Measurements from ENCODE around the gene STK10. TPM values are rescaled to one million over a fixed set of nuclear protein-coding genes. Genes with fewer than 3 reads are reported as not detected.

STK10 gene
- total RNA-seq, 1 experiment from 2014 or later: 22.9 TPM

DNA sequence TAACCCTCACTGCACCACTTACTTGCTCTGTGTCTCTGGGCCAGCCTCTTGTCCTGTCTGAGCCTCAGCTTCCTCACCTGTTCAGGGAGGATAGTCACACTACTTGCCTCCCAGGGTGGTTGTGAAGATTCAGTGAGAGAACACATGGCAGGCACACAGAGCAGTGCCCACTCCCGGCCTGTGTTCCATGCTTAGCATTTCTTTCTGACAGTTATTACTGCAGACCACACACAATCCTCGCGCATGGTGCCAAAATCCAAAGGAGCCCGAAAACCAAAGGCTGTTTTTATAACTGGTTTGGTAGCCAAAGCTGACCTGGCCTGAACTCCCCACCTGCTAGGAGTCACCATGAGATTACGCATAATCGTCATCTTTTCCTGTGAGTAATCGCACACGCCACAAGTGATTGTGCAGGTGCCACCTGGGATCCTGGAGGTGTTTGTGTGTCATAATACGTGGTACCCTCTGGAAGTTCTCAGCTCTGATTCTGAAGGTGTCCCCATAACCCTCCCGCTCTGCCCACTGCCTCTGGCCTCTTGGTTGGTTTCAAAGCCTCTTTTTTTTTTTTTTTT, 97.0 kb downstream of the STK10 start:
- Histone ChIP-seq H2AFZ (ENCODE audit: low read depth, low read length, poor library complexity, severe bottlenecking) (no peak overlapping the region), H3K79me2 (ENCODE audit: insufficient read depth, low read length) (no peaks in the 10 kb centered on the region), H4K20me1 (ENCODE audit: insufficient read depth) (no peaks in the 10 kb centered on the region), H3K9me3 (ENCODE audit: control insufficient read depth in 1 of 2, insufficient read depth in 1 of 2, low read depth in 1 of 2, low read length in 2 of 2) (no peaks in the 10 kb centered on the region), H3K36me3 (ENCODE audit: control insufficient read depth in 1 of 2, insufficient read depth in 2 of 2, low read length in 2 of 2) (no peaks in the 10 kb centered on the region), H3K4me3 (replicated peaks in 1 of 2; ENCODE audit: low read depth in 1 of 2, low read length in 2 of 2) (no peak overlapping the region), H3K27ac (ENCODE audit: low read depth, low read length) (no peak overlapping the region), H3K4me1 (ENCODE audit: control insufficient read depth in 1 of 2, insufficient read depth in 2 of 2, low read length in 2 of 2) (no peaks in the 10 kb centered on the region), H3K4me2 (ENCODE audit: low read length) (no peak overlapping the region), H3K9ac (ENCODE audit: low read length) (no peak overlapping the region), H3K27me3 (ENCODE audit: insufficient read depth, low read length) (no peaks in the 10 kb centered on the region), H3K9me2 (ENCODE audit: insufficient read depth) (no peaks in the 10 kb centered on the region)
- POLR2A ChIA-PET: no interaction called here
- intact Hi-C loops (cut with micrococcal nuclease): no loop called here
- CTCF ChIA-PET: no interaction called here
- no peak for DNase-seq (ENCODE audit: low read depth, low spot score)
- TF ChIP-seq FOSL1 (IDR thresholded peaks at IDR 0.05; ENCODE audit: low read depth): no peak
- RAD21 ChIA-PET (ENCODE audit: low non-redundant PET in 1 of 2, low total read pairs in 2 of 2, uncharacterized antibody in 2 of 2, unreplicated experiment in 2 of 2): no interaction called here
- BruUV-seq (replicated peaks): no TSS peak
- ATAC-seq: no peak

DNA sequence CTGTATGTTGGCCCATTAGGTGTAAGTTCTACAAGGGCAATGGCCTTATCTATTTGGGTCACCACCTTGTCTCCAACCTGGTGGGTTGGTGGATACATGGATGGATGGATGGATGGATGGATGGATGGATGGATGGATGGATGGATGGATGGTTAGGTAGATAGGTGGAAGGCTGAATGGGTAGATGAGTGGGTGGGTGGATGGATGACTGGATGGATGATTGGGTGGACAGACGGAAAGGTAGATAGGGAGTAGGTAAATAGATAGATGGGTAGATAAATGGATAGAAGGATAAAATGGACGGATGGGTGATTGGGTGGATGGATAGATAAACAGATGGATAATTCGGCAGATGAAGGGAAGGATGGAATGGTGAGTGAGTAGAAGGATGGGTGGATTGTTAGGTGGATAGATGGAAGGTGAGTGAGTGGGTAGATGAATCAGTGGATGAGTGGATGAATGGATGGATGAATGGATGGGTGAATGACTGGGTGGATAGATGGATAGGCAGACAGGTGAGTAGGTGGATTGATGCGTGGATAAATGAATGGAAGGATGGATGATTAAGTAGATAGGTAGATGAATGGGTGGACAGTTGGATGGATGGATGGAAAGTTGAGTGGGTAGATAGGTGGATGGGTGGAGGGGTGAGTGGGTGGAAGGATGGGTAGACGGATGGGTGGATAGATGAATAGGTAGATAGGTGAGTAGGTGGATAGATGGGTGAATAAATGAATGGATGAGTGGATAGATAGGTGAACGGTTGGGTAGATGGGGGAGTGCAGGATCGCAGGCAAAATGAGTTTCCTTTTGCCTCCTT, 98.5 kb downstream of the STK10 start:
- no peak overlapping the region for H3K4me3 ChIP-seq (replicated peaks in 1 of 2; ENCODE audit: low read depth in 1 of 2, low read length in 2 of 2)
- POLR2A ChIA-PET: no interaction called here
- no peak for DNase-seq (ENCODE audit: low read depth, low spot score)
- CTCF ChIA-PET: no interaction called here
- BruUV-seq (replicated peaks): no TSS peak
- no peaks in the 10 kb centered on the region for H3K4me1 ChIP-seq (ENCODE audit: control insufficient read depth in 1 of 2, insufficient read depth in 2 of 2, low read length in 2 of 2)
- H4K20me1 ChIP-seq (ENCODE audit: insufficient read depth): no peaks in the 10 kb centered on the region
- intact Hi-C loops (cut with micrococcal nuclease): no loop called here
- no peaks in the 10 kb centered on the region for H3K27me3 ChIP-seq (ENCODE audit: insufficient read depth, low read length)
- H3K79me2 ChIP-seq (ENCODE audit: insufficient read depth, low read length): no peaks in the 10 kb centered on the region
- H3K9ac ChIP-seq (ENCODE audit: low read length): no peak overlapping the region
- H3K4me2 ChIP-seq (ENCODE audit: low read length): no peak overlapping the region
- H2AFZ ChIP-seq (ENCODE audit: low read depth, low read length, poor library complexity, severe bottlenecking): no peak overlapping the region
- H3K36me3 ChIP-seq (ENCODE audit: control insufficient read depth in 1 of 2, insufficient read depth in 2 of 2, low read length in 2 of 2): no peaks in the 10 kb centered on the region
- no peak overlapping the region for H3K27ac ChIP-seq (ENCODE audit: low read depth, low read length)
- RAD21 ChIA-PET (ENCODE audit: low non-redundant PET in 1 of 2, low total read pairs in 2 of 2, uncharacterized antibody in 2 of 2, unreplicated experiment in 2 of 2): no interaction called here
- H3K9me3 ChIP-seq (ENCODE audit: control insufficient read depth in 1 of 2, insufficient read depth in 1 of 2, low read depth in 1 of 2, low read length in 2 of 2): no peaks in the 10 kb centered on the region
- no peak for ATAC-seq
- H3K9me2 ChIP-seq (ENCODE audit: insufficient read depth): no peaks in the 10 kb centered on the region
- TF ChIP-seq ELF1 (IDR thresholded peaks at IDR 0.05; ENCODE audit: borderline replicate concordance, low read depth) (no peak), POLR2A (IDR thresholded peaks at IDR 0.05; ENCODE audit: borderline replicate concordance, extremely low read depth, insufficient read depth, insufficient read length) (no peak), ZFX (IDR thresholded peaks at IDR 0.05) (no peak), SIN3A (IDR thresholded peaks at IDR 0.05; ENCODE audit: low read depth) (no peak), TCF7L2 (IDR thresholded peaks at IDR 0.05; ENCODE audit: borderline replicate concordance, extremely low read depth, insufficient read depth, insufficient read length) (no peak), ZNF274 (IDR thresholded peaks at IDR 0.05; ENCODE audit: low read depth, low read length) (no peak)
- TF ChIP-seq, protein P1, sequence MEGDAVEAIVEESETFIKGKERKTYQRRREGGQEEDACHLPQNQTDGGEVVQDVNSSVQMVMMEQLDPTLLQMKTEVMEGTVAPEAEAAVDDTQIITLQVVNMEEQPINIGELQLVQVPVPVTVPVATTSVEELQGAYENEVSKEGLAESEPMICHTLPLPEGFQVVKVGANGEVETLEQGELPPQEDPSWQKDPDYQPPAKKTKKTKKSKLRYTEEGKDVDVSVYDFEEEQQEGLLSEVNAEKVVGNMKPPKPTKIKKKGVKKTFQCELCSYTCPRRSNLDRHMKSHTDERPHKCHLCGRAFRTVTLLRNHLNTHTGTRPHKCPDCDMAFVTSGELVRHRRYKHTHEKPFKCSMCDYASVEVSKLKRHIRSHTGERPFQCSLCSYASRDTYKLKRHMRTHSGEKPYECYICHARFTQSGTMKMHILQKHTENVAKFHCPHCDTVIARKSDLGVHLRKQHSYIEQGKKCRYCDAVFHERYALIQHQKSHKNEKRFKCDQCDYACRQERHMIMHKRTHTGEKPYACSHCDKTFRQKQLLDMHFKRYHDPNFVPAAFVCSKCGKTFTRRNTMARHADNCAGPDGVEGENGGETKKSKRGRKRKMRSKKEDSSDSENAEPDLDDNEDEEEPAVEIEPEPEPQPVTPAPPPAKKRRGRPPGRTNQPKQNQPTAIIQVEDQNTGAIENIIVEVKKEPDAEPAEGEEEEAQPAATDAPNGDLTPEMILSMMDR (IDR thresholded peaks at IDR 0.05 in 2 of 3, conservative IDR thresholded peaks at IDR 0.05 in 1 of 3; ENCODE audit: borderline replicate concordance in 1 of 3, insufficient read depth in 1 of 3, low read depth in 2 of 3, low read length in 2 of 3): no peak
- TF ChIP-seq, protein P2, sequence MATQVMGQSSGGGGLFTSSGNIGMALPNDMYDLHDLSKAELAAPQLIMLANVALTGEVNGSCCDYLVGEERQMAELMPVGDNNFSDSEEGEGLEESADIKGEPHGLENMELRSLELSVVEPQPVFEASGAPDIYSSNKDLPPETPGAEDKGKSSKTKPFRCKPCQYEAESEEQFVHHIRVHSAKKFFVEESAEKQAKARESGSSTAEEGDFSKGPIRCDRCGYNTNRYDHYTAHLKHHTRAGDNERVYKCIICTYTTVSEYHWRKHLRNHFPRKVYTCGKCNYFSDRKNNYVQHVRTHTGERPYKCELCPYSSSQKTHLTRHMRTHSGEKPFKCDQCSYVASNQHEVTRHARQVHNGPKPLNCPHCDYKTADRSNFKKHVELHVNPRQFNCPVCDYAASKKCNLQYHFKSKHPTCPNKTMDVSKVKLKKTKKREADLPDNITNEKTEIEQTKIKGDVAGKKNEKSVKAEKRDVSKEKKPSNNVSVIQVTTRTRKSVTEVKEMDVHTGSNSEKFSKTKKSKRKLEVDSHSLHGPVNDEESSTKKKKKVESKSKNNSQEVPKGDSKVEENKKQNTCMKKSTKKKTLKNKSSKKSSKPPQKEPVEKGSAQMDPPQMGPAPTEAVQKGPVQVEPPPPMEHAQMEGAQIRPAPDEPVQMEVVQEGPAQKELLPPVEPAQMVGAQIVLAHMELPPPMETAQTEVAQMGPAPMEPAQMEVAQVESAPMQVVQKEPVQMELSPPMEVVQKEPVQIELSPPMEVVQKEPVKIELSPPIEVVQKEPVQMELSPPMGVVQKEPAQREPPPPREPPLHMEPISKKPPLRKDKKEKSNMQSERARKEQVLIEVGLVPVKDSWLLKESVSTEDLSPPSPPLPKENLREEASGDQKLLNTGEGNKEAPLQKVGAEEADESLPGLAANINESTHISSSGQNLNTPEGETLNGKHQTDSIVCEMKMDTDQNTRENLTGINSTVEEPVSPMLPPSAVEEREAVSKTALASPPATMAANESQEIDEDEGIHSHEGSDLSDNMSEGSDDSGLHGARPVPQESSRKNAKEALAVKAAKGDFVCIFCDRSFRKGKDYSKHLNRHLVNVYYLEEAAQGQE (IDR thresholded peaks at IDR 0.05; ENCODE audit: low read depth): no peak
- TF ChIP-seq, protein P3, sequence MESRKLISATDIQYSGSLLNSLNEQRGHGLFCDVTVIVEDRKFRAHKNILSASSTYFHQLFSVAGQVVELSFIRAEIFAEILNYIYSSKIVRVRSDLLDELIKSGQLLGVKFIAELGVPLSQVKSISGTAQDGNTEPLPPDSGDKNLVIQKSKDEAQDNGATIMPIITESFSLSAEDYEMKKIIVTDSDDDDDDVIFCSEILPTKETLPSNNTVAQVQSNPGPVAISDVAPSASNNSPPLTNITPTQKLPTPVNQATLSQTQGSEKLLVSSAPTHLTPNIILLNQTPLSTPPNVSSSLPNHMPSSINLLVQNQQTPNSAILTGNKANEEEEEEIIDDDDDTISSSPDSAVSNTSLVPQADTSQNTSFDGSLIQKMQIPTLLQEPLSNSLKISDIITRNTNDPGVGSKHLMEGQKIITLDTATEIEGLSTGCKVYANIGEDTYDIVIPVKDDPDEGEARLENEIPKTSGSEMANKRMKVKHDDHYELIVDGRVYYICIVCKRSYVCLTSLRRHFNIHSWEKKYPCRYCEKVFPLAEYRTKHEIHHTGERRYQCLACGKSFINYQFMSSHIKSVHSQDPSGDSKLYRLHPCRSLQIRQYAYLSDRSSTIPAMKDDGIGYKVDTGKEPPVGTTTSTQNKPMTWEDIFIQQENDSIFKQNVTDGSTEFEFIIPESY (IDR thresholded peaks at IDR 0.05; ENCODE audit: extremely low read depth, insufficient replicate concordance, low read length): no peak
